Measurements from ENCODE around the gene N4BP2L2. TPM values are rescaled to one million over a fixed set of nuclear protein-coding genes. Genes with fewer than 3 reads are reported as not detected.

N4BP2L2 gene
- total and polyA plus RNA-seq, 4 donors: 41.1 to 402 (median 75.0) TPM

DNA sequence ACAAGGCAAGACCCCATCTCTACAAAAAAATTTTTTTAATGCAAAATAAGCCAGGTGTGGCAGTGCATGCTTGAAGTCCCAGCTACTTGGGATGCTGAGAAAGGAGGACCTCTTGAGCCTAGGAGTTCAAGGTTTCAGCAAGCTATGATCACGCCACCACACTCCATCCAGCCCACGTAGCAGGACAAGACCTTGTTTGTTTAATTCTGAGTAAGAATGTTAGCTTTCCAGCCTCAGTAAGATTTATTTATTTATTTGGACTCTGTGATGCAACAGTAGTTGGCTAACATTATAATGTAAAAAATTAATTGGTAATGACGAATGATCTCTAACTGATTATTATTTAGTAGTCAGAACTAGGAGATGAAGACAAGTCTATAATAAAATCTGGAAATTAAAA is 23.3 kb downstream of the N4BP2L2 start:
- peaks cover 0 to 2% (median 0%) of the 10 kb centered on the region in 5 donors for H3K4me1 ChIP-seq (ENCODE audit: control insufficient read depth in 5 of 5, insufficient read depth in 5 of 5, low read length in 5 of 5)
- no peak for ATAC-seq (ENCODE audit: insufficient read depth, low FRiP score)
- no peaks in the 10 kb centered on the region for H3K27me3 ChIP-seq (ENCODE audit: control insufficient read depth in 3 of 3, insufficient read depth in 3 of 3, low read length in 2 of 3)
- no peak overlapping the region for H3K9ac ChIP-seq (ENCODE audit: insufficient read depth in 1 of 2, low read length in 2 of 2)
- H3K27ac ChIP-seq (ENCODE audit: low read depth in 1 of 2, low read length in 1 of 2): no peak overlapping the region
- no peaks in the 10 kb centered on the region for H3K9me3 ChIP-seq (ENCODE audit: control insufficient read depth in 4 of 4, insufficient read depth in 3 of 4, low read length in 3 of 4)
- H3K36me3 ChIP-seq (ENCODE audit: control insufficient read depth in 4 of 4, insufficient read depth in 4 of 4, low read length in 4 of 4): peaks cover 3 to 23% (median 12%) of the 10 kb centered on the region in 4 donors
- TF ChIP-seq CTCF (IDR thresholded peaks at IDR 0.05; ENCODE audit: control extremely low read depth, extremely low read depth): no peak
- no peak overlapping the region for H3K4me3 ChIP-seq
- DNase-seq: no peak
- 88% methylated on average over 3 of the region's 3 CpGs for WGBS, 2 donors

DNA sequence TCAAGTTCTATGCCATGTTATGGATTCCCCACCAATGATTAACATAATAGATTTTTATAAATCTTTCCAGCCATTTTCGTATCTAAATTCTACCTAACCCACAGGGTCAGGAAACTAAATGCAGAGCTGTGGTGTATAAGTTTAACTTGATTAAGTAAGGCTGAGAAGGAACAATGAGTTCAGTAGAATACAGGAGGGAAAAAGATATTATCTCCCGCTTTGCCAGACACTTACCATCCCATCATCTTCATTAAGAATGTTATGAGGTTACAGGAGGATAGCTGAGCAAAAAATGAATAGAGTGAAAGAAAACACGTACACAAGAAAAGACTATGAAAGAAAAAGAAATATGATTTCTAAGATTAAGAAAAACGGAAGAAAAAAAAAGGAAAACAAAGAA is 27.1 kb downstream of the N4BP2L2 start:
- ATAC-seq (ENCODE audit: insufficient read depth, low FRiP score) (no peak), DNase-seq (no peak)
- no peak overlapping the region for H3K27ac ChIP-seq (ENCODE audit: low read depth in 1 of 2, low read length in 1 of 2)
- peaks cover 0 to 5% (median 0%) of the 10 kb centered on the region in 5 donors for H3K4me1 ChIP-seq (ENCODE audit: control insufficient read depth in 5 of 5, insufficient read depth in 5 of 5, low read length in 5 of 5)
- TF ChIP-seq CTCF (IDR thresholded peaks at IDR 0.05; ENCODE audit: control extremely low read depth, extremely low read depth): no peak
- no peak overlapping the region for H3K4me3 ChIP-seq
- 64 to 77% methylated on average over 4 of the region's 4 CpGs for WGBS, 2 donors
- no peaks in the 10 kb centered on the region for H3K9me3 ChIP-seq (ENCODE audit: control insufficient read depth in 4 of 4, insufficient read depth in 3 of 4, low read length in 3 of 4)
- H3K9ac ChIP-seq (ENCODE audit: insufficient read depth in 1 of 2, low read length in 2 of 2): no peak overlapping the region
- no peaks in the 10 kb centered on the region for H3K27me3 ChIP-seq (ENCODE audit: control insufficient read depth in 3 of 3, insufficient read depth in 3 of 3, low read length in 2 of 3)
- H3K36me3 ChIP-seq (ENCODE audit: control insufficient read depth in 4 of 4, insufficient read depth in 4 of 4, low read length in 4 of 4): peaks cover 0 to 16% (median 6%) of the 10 kb centered on the region in 4 donors

DNA sequence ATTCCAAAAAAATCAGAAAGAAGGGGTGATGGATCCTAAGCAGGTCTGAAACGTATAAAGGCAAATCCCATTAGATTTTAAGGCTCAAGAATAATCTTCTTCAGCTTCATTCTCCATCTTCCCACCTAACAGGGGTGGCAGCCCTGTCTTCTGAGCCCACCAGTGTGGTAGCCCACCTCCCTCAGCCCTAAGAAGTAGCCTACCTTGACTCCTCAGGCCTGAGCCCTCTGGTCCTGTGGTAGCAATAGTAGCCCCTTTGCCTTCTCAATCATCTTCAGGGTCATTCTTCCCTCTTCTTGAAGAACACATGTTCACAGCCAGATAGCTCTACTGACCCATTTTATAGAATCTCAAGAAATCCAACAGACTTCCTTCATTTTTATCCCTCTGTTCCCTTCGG is 33.7 kb downstream of the N4BP2L2 start:
- H3K4me1 ChIP-seq (ENCODE audit: control insufficient read depth in 5 of 5, insufficient read depth in 5 of 5, low read length in 5 of 5): peaks cover 0 to 5% (median 0%) of the 10 kb centered on the region in 5 donors
- H3K27me3 ChIP-seq (ENCODE audit: control insufficient read depth in 3 of 3, insufficient read depth in 3 of 3, low read length in 2 of 3): no peaks in the 10 kb centered on the region
- no peak for TF ChIP-seq CTCF (IDR thresholded peaks at IDR 0.05; ENCODE audit: control extremely low read depth, extremely low read depth)
- DNase-seq (no peak), ATAC-seq (ENCODE audit: insufficient read depth, low FRiP score) (no peak)
- peaks cover 0 to 19% (median 3%) of the 10 kb centered on the region in 4 donors for H3K36me3 ChIP-seq (ENCODE audit: control insufficient read depth in 4 of 4, insufficient read depth in 4 of 4, low read length in 4 of 4)
- no peak overlapping the region for H3K9ac ChIP-seq (ENCODE audit: insufficient read depth in 1 of 2, low read length in 2 of 2)
- no peaks in the 10 kb centered on the region for H3K9me3 ChIP-seq (ENCODE audit: control insufficient read depth in 4 of 4, insufficient read depth in 3 of 4, low read length in 3 of 4)
- WGBS, 2 donors: 95 to 100% methylated on average over 2 of the region's 2 CpGs
- no peak overlapping the region for H3K27ac ChIP-seq (ENCODE audit: low read depth in 1 of 2, low read length in 1 of 2)
- no peak overlapping the region for H3K4me3 ChIP-seq

DNA sequence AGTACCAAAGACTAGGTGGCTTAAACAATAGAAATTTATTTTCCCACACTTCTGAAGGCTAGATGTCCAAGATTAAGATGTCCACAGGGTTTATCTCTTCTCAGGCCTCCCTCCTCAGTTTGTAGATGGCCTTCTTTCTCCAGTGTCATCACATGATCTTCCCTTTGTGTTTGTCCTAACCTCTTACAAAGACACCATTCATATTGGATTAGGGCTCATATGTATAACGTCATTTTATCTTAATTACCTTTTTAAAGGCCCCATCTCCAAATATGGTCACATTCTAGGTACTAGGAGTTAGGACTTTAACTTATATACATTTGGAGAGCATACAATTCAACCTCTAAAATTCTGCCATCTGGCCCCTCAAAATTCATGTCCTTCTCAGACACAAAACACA is 34.3 kb downstream of the N4BP2L2 start:
- H3K4me3 ChIP-seq: no peak overlapping the region
- TF ChIP-seq CTCF (IDR thresholded peaks at IDR 0.05; ENCODE audit: control extremely low read depth, extremely low read depth): no peak
- ATAC-seq (ENCODE audit: insufficient read depth, low FRiP score): no peak
- no peak overlapping the region for H3K27ac ChIP-seq (ENCODE audit: low read depth in 1 of 2, low read length in 1 of 2)
- peaks cover 0 to 5% (median 0%) of the 10 kb centered on the region in 5 donors for H3K4me1 ChIP-seq (ENCODE audit: control insufficient read depth in 5 of 5, insufficient read depth in 5 of 5, low read length in 5 of 5)
- 75 to 84% methylated on average over 1 of the region's 1 CpG for WGBS, 2 donors
- no peak for DNase-seq
- peaks cover 0 to 19% (median 3%) of the 10 kb centered on the region in 4 donors for H3K36me3 ChIP-seq (ENCODE audit: control insufficient read depth in 4 of 4, insufficient read depth in 4 of 4, low read length in 4 of 4)
- H3K27me3 ChIP-seq (ENCODE audit: control insufficient read depth in 3 of 3, insufficient read depth in 3 of 3, low read length in 2 of 3): no peaks in the 10 kb centered on the region
- H3K9ac ChIP-seq (ENCODE audit: insufficient read depth in 1 of 2, low read length in 2 of 2): no peak overlapping the region
- H3K9me3 ChIP-seq (ENCODE audit: control insufficient read depth in 4 of 4, insufficient read depth in 3 of 4, low read length in 3 of 4): no peaks in the 10 kb centered on the region

Measured in lung (tissue), 12 donors.